HCT116 (cell line): ENCODE measurements around the gene RIN3. TPM values are rescaled to one million over a fixed set of nuclear protein-coding genes. Genes with fewer than 3 reads are reported as not detected.

Source experiments
- ATAC-seq: fragments of 200-7000 bp; cut with Tn5 transposase; 2 replicates; pipeline ENCODE4 v1.9.1; 2020; ENCODE audit warnings: mild to moderate bottlenecking, moderate library complexity
- BruUV-seq: library from RNA; stranded (reverse); fragments of 400-500 nt; replicated peaks from 2 replicates; lab custom pipeline; 2021; lab: Mats Ljungman, UMichigan
- CTCF ChIA-PET: fragments of 300-600 bp; sonication (Branson Sonifier 250); formaldehyde crosslinking; loops from one replicate; lab custom pipeline; 2021; ENCODE audit warnings: antibody characterized with exemption; lab: Charles Lee
- POLR2A ChIA-PET: fragments of 300-600, 350-600 bp; sonication (Branson Sonifier 250); formaldehyde crosslinking; loops from one replicate; lab custom pipeline; 2021; ENCODE audit warnings: antibody characterized with exemption; lab: Charles Lee
- RAD21 ChIA-PET, 2 experiments: fragments of 300-600 bp; sonication (Branson Sonifier 250); formaldehyde crosslinking; loops; one replicate each; lab custom pipeline; 2023; ENCODE audit warnings: low total read pairs in 2 of 2; ENCODE audit not compliant: uncharacterized antibody in 2 of 2, unreplicated experiment in 2 of 2, low non-redundant PET in 1 of 2; lab: Charles Lee
- DNase-seq: peaks from one replicate; pipeline ENCODE4 v3.0.0-alpha.2; 2010; ENCODE audit warnings: low read depth, low spot score
- H2AFZ ChIP-seq: fragments of 200-600 bp; shearing (Covaris generic), sonication (generic); 2 replicates; pipeline ENCODE4 v1.6.1; 2017; ENCODE audit warnings: low read depth, mixed run types, mixed read lengths, antibody characterized with exemption, low read length; ENCODE audit not compliant: poor library complexity, severe bottlenecking
- H3K27ac ChIP-seq: 2 replicates; pipeline ENCODE4 v1.5.1; 2012; ENCODE audit warnings: low read depth, low read length
- H3K27me3 ChIP-seq: fragments of 200-600 bp; sonication (generic); 2 replicates; pipeline ENCODE4 v1.6.1; 2016; ENCODE audit warnings: mixed run types, low read length, mixed read lengths; ENCODE audit not compliant: insufficient read depth
- H3K36me3 ChIP-seq, 2 experiments: fragments of 200-500 bp in 1 of 2; fragments of 200-600 bp in 1 of 2; sonication (Bioruptor generic) in 1 of 2; sonication (generic) in 1 of 2; 2 replicates each; pipeline versions ENCODE4 v1.5.1 to v1.6.1; 2014 to 2016; ENCODE audit warnings: low read length in 2 of 2, inconsistent platforms in 1 of 2, mixed read lengths in 1 of 2, mixed run types in 1 of 2; ENCODE audit not compliant: insufficient read depth in 2 of 2, control insufficient read depth in 1 of 2
- H3K4me1 ChIP-seq, 2 experiments: fragments of 200-600 bp in 1 of 2; sonication (generic) in 1 of 2; 2 replicates each; pipeline versions ENCODE4 v1.5.1 to v1.6.1; 2012 to 2017; ENCODE audit warnings: low read length in 2 of 2, inconsistent platforms in 1 of 2, mild to moderate bottlenecking in 1 of 2, mixed read lengths in 1 of 2, mixed run types in 1 of 2, moderate library complexity in 1 of 2; ENCODE audit not compliant: insufficient read depth in 2 of 2, control insufficient read depth in 1 of 2
- H3K4me2 ChIP-seq: fragments of 200-600 bp; sonication (generic); 2 replicates; pipeline ENCODE4 v1.6.1; 2017; ENCODE audit warnings: mixed run types, low read length, mixed read lengths
- H3K4me3 ChIP-seq, 2 experiments: fragments of 200-600 bp in 1 of 2; sonication (generic) in 1 of 2; replicated peaks in 1 of 2; 2 replicates each; pipeline ENCODE4 v1.5.1; 2011 to 2016; ENCODE audit warnings: low read length in 2 of 2, control low read depth in 1 of 2, low read depth in 1 of 2, mild to moderate bottlenecking in 1 of 2, mixed read lengths in 1 of 2, mixed run types in 1 of 2
- H3K79me2 ChIP-seq: fragments of 200-600 bp; sonication (generic); 2 replicates; pipeline ENCODE4 v1.6.1; 2017; ENCODE audit warnings: mild to moderate bottlenecking, mixed run types, low read length, moderate library complexity, mixed read lengths; ENCODE audit not compliant: insufficient read depth
- H3K9ac ChIP-seq: fragments of 200-600 bp; sonication (generic); 2 replicates; pipeline ENCODE4 v1.6.1; 2016; ENCODE audit warnings: low read length, mixed read lengths
- H3K9me2 ChIP-seq: fragments of 200-600 bp; sonication (generic), shearing (Covaris generic); 2 replicates; pipeline ENCODE4 v1.6.1; 2017; ENCODE audit warnings: mixed run types, mild to moderate bottlenecking, moderate library complexity; ENCODE audit not compliant: insufficient read depth
- H3K9me3 ChIP-seq, 2 experiments: fragments of 200-500 bp in 1 of 2; fragments of 200-600 bp in 1 of 2; sonication (Bioruptor generic) in 1 of 2; sonication (generic) in 1 of 2; 2 replicates each; pipeline ENCODE4 v1.6.1; 2014 to 2017; ENCODE audit warnings: low read length in 2 of 2, mixed read lengths in 2 of 2, inconsistent platforms in 1 of 2, low read depth in 1 of 2, mild to moderate bottlenecking in 1 of 2, mixed run types in 1 of 2, moderate library complexity in 1 of 2; ENCODE audit not compliant: control insufficient read depth in 1 of 2, insufficient read depth in 1 of 2
- H4K20me1 ChIP-seq: fragments of 200-600 bp; sonication (generic), shearing (Covaris generic); 2 replicates; pipeline ENCODE4 v1.6.1; 2017; ENCODE audit warnings: mixed run types, mild to moderate bottlenecking, moderate library complexity; ENCODE audit not compliant: insufficient read depth
- CBX3 ChIP-seq: IDR thresholded peaks from 2 replicates; pipeline ENCODE4 v1.6.1; 2012; ENCODE audit warnings: low read depth
- CEBPB ChIP-seq: IDR thresholded peaks from 2 replicates; pipeline ENCODE4 v1.6.1; 2012; ENCODE audit warnings: low read depth
- CTCF ChIP-seq, 3 experiments: fragments of 200-600 bp in 1 of 3; sonication (generic) in 1 of 3; IDR thresholded peaks in 2 of 3; conservative IDR thresholded peaks in 1 of 3; 2 replicates each; pipeline ENCODE4 v1.5.1; 2012 to 2017; ENCODE audit warnings: low read depth in 2 of 3, low read length in 2 of 3, antibody characterized with exemption in 1 of 3, borderline replicate concordance in 1 of 3, control low read depth in 1 of 3, mild to moderate bottlenecking in 1 of 3, mixed read lengths in 1 of 3, mixed run types in 1 of 3, moderate library complexity in 1 of 3; ENCODE audit not compliant: insufficient read depth in 1 of 3
- EGR1 ChIP-seq: IDR thresholded peaks from 2 replicates; pipeline ENCODE4 v1.6.1; 2012; ENCODE audit warnings: low read depth
- ELF1 ChIP-seq: IDR thresholded peaks from 2 replicates; pipeline ENCODE4 v1.6.1; 2012; ENCODE audit warnings: low read depth, borderline replicate concordance
- EZH2 ChIP-seq: fragments of 200-600 bp; sonication (generic); IDR thresholded peaks from 2 replicates; pipeline ENCODE4 v1.6.1; 2017; ENCODE audit warnings: antibody characterized with exemption, mixed run types
- EZH2phosphoT487 ChIP-seq: fragments of 200-600 bp; IDR thresholded peaks from 2 replicates; pipeline ENCODE4 v1.6.1; 2018; ENCODE audit warnings: antibody characterized with exemption, borderline replicate concordance
- FOSL1 ChIP-seq: IDR thresholded peaks from 2 replicates; pipeline ENCODE4 v1.6.1; 2012; ENCODE audit warnings: low read depth
- JUND ChIP-seq: IDR thresholded peaks from 2 replicates; pipeline ENCODE4 v1.6.1; 2012
- MAX ChIP-seq: IDR thresholded peaks from 2 replicates; pipeline ENCODE4 v1.6.1; 2012
- POLR2A ChIP-seq: IDR thresholded peaks from 2 replicates; pipeline ENCODE4 v1.7.0; 2011; ENCODE audit warnings: borderline replicate concordance; ENCODE audit not compliant: insufficient read depth, insufficient read length; ENCODE audit errors: extremely low read depth
- POLR2AphosphoS5 ChIP-seq: IDR thresholded peaks from 2 replicates; pipeline ENCODE4 v1.6.1; 2011; ENCODE audit warnings: mild to moderate bottlenecking, low read depth, low read length, moderate library complexity
- RAD21 ChIP-seq: IDR thresholded peaks from 2 replicates; pipeline ENCODE4 v1.6.1; 2012; ENCODE audit warnings: low read depth, mild to moderate bottlenecking
- REST ChIP-seq: IDR thresholded peaks from 2 replicates; pipeline ENCODE4 v1.6.1; 2012; ENCODE audit warnings: low read depth
- SIN3A ChIP-seq: IDR thresholded peaks from 2 replicates; pipeline ENCODE4 v1.6.1; 2012; ENCODE audit warnings: low read depth
- SP1 ChIP-seq: IDR thresholded peaks from 2 replicates; pipeline ENCODE4 v1.6.1; 2012; ENCODE audit warnings: low read depth
- YY1 ChIP-seq: IDR thresholded peaks from 2 replicates; pipeline ENCODE4 v1.6.1; 2011; ENCODE audit warnings: low read length, low read depth, moderate library complexity, mild to moderate bottlenecking; ENCODE audit not compliant: insufficient replicate concordance; ENCODE audit errors: extremely low read depth
- ZBTB33 ChIP-seq: IDR thresholded peaks from 2 replicates; pipeline ENCODE4 v1.6.1; 2011; ENCODE audit warnings: mild to moderate bottlenecking, low read length, moderate library complexity; ENCODE audit not compliant: insufficient replicate concordance; ENCODE audit errors: extremely low read depth
- ZFX ChIP-seq: fragments of 450-650 bp; IDR thresholded peaks from 2 replicates; pipeline ENCODE4 v1.6.1; 2017
- intact Hi-C: fragments of 100-400 bp; cut with micrococcal nuclease; formaldehyde crosslinking; loops from 2 replicates; pipeline ENCODE4 v1.10.0; 2022
- total RNA-seq: library from RNA; stranded (reverse); gene quantifications from one replicate; pipeline ENCODE4 v1.2.1, GENCODE V29; 2021; ENCODE audit not compliant: unreplicated experiment

Gene RIN3
- total RNA-seq, 1 experiment from 2014 or later, result 22.2 TPM

- RAD21 ChIA-PET, result no interaction called here
- TF ChIP-seq YY1 (no peak), ZBTB33 (no peak), POLR2AphosphoS5 (no peak), SIN3A (no peak), REST (no peak), RAD21 (no peak), CEBPB (no peak), SP1 (no peak), ELF1 (no peak), CBX3 (no peak), EZH2 (no peak), CTCF (IDR thresholded peaks at IDR 0.05 in 2 of 3, conservative IDR thresholded peaks at IDR 0.05 in 1 of 3; ENCODE audit: borderline replicate concordance in 1 of 3, insufficient read depth in 1 of 3, low read depth in 2 of 3, low read length in 2 of 3) (no peak), FOSL1 (no peak), MAX (no peak), JUND (no peak), ZFX (no peak), EZH2phosphoT487 (no peak), EGR1 (no peak), POLR2A (no peak)
- TF ChIP-seq, all 23 proteins: peak for 0
- DNase-seq (no peak), ATAC-seq (no peak)
- no peak overlapping the region for H2AFZ ChIP-seq
- H3K4me2 ChIP-seq, result no peak overlapping the region
- no peaks in the 10 kb centered on the region for H3K79me2 ChIP-seq
- no peaks in the 10 kb centered on the region for H3K9me3 ChIP-seq
- intact Hi-C loops, result no loop called here
- H3K9me2 ChIP-seq, result no peaks in the 10 kb centered on the region
- H3K4me1 ChIP-seq, result peaks cover 2 to 10% of the 10 kb centered on the region in 2 experiments; a peak in 2 of 4 replicates
- H3K27me3 ChIP-seq, result no peaks in the 10 kb centered on the region
- H3K36me3 ChIP-seq, result peaks cover 2 to 15% of the 10 kb centered on the region in 2 experiments; a peak in 1 of 4 replicates
- no peak overlapping the region for H3K9ac ChIP-seq
- ChIA-PET CTCF (no interaction called here), POLR2A (no interaction called here)
- H4K20me1 ChIP-seq, result no peaks in the 10 kb centered on the region
- no TSS peak for BruUV-seq
- no peak overlapping the region for H3K27ac ChIP-seq
- H3K4me3 ChIP-seq, result no peak overlapping the region
Observed at GRCh38 chr14:92677955-92678354, 164.4 kb downstream of the RIN3 start.
